Stomach (tissue), 9 donors: ENCODE results near the gene NR2F1. TPM values are rescaled to one million over a fixed set of nuclear protein-coding genes. Genes with fewer than 3 reads are reported as not detected.

Experiments used
- DNase-seq, 2 donors: peaks; one replicate each; pipeline versions ENCODE4 v3.0.0 to v3.0.0-alpha.2; 2013 to 2019
- H3K27ac ChIP-seq, 5 donors: fragments of 200-600 bp in 4 of 5; sonication (generic) in 4 of 5; one replicate each; pipeline ENCODE4 v1.5.1; 2013 to 2019; ENCODE audit warnings: mild to moderate bottlenecking in 1 of 5, moderate library complexity in 1 of 5
- H3K27me3 ChIP-seq, 3 donors: fragments of 200-600 bp; sonication (generic); one replicate each; pipeline ENCODE4 v1.5.1; 2017 to 2019; ENCODE audit warnings: mixed run types in 1 of 3
- H3K36me3 ChIP-seq, 4 donors: fragments of 200-600 bp; sonication (generic); 1 replicate in 3 of 4; 2 replicates in 1 of 4; pipeline ENCODE4 v1.5.1; 2016 to 2019
- H3K4me1 ChIP-seq, 4 donors: fragments of 200-600 bp; sonication (generic); one replicate each; pipeline ENCODE4 v1.5.1; 2016 to 2019
- H3K4me3 ChIP-seq, 4 donors: fragments of 200-600 bp; sonication (generic) in 3 of 4; one replicate each; pipeline ENCODE4 v1.5.1; 2016 to 2019; ENCODE audit warnings: mild to moderate bottlenecking in 1 of 4
- H3K9me3 ChIP-seq, 4 donors: fragments of 200-600 bp; sonication (generic); one replicate each; pipeline ENCODE4 v1.5.1; 2016 to 2019
- CTCF ChIP-seq, 7 experiments: fragments of 450-650 bp in 4 of 7; fragments of 200-600 bp in 3 of 7; sonication (generic) in 3 of 7; IDR thresholded peaks; one replicate each; pipeline ENCODE4 v1.5.1; 2016 to 2019; ENCODE audit warnings: antibody characterized with exemption in 7 of 7, control low read depth in 2 of 7, mild to moderate bottlenecking in 1 of 7
- EP300 ChIP-seq: sonication (generic); formaldehyde crosslinking; IDR thresholded peaks from one replicate; pipeline ENCODE4 v1.6.1; 2017; ENCODE audit warnings: antibody characterized with exemption
- POLR2A ChIP-seq, 4 donors: fragments of 450-650 bp; IDR thresholded peaks; one replicate each; pipeline ENCODE4 v1.6.1; 2016; ENCODE audit warnings: antibody characterized with exemption in 4 of 4, control low read depth in 2 of 4, mild to moderate bottlenecking in 1 of 4, moderate library complexity in 1 of 4
- POLR2AphosphoS5 ChIP-seq, 3 donors: sonication (generic); formaldehyde crosslinking; IDR thresholded peaks; one replicate each; pipeline ENCODE4 v1.6.1; 2016; ENCODE audit warnings: antibody characterized with exemption in 3 of 3
- WGBS, 5 donors: extraction: QIAGEN DNeasy Blood & Tissue Kit in 3 of 5; methylation state at CpG; one replicate each; pipeline versions ENCODE4 v1.1.5 to v1.1.7; 2013 to 2018; 5-methylcytosine and 5-hydroxymethylcytosine counted together
- intact Hi-C: fragments of 100-400 bp; cut with DNase I; formaldehyde crosslinking; loops from one replicate; pipeline ENCODE4 v1.15.1; 2023; ENCODE audit warnings: low total_unique reads
- polyA plus RNA-seq, 3 donors: library from polyadenylated mRNA; stranded (reverse); fragments of 200-250 nt; gene quantifications; one replicate each; pipeline ENCODE4 v1.2.3, GENCODE V29; 2013
- total RNA-seq, 5 donors: library from RNA; depleted of rRNA; stranded (reverse); fragments of >200 nt; gene quantifications; one replicate each; pipeline versions ENCODE4 v1.1.0 to v1.2.3, GENCODE V29; 2014 to 2016
- donor health status: healthy with polysubstance abuse.
- donor health status: Bipolar disorder and iron deficiency.
- donor health status: healthy.

NR2F1 gene
- total and polyA plus RNA-seq, 8 donors = 0.87 to 115 (median 22.4) TPM

DNA sequence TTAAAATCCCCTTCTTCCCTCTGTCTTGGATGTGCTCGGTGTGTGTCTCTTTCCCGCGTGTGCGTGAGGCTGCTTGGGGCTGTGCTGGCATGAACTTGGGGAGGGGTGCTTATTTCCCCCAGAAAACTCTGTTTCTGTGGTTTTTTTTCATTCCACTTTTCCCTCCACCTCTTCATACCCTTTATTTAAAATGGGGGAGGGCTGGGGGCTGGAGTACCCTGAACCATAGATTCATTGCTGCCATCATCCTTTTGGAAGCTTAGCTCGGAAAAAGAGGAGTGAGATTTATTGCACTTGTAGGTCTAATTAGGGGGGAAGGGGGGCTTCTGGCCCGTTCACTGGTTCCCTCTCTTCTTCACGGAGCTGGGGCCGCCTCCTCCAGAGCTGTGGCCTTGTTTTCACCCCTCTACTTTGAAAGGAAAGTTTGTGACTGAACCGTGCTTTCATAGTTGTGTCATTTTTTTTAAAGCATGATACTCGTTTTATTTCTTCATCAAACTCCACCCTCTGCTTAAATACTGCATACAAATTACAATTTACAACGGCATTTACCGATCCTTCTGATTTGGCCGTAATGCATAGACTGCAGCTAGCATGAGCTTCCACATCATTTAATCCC, 2.9 kb downstream of the NR2F1 start:
- intact Hi-C loops = no loop called here
- Histone ChIP-seq H3K4me3 (peak overlapping the region; percentile 52 to 81 (median 62)), H3K27ac (peak overlapping the region in 4 of 5 donors; percentile 71 to 91 (median 81)), H3K9me3 (peaks cover 0 to 10% (median 3%) of the 10 kb centered on the region in 4 donors), H3K4me1 (peaks cover 13 to 41% (median 29%) of the 10 kb centered on the region in 4 donors), H3K36me3 (peaks cover 0 to 9% (median 0%) of the 10 kb centered on the region in 4 donors), H3K27me3 (peaks cover 0 to 92% (median 66%) of the 10 kb centered on the region in 3 donors)
- no peak for TF ChIP-seq EP300
- TF ChIP-seq CTCF (IDR thresholded peaks at IDR 0.05) = no peak
- no peak for TF ChIP-seq POLR2AphosphoS5 (IDR thresholded peaks at IDR 0.05)
- TF ChIP-seq POLR2A (IDR thresholded peaks at IDR 0.05) = no peak
- peak in 1 of 2 donors; percentile 69 for DNase-seq
- WGBS, 5 donors = 20 to 40% (median 21%) methylated on average over 10 to 13 of the region's 13 CpGs

- peak overlapping the region in 4 of 5 donors; percentile 46 to 63 (median 52) for H3K27ac ChIP-seq
- DNase-seq = no peak
- TF ChIP-seq POLR2AphosphoS5 (IDR thresholded peaks at IDR 0.05) (no peak), EP300 (no peak)
- 44 to 68% (median 57%) methylated on average over 11 of the region's 11 CpGs for WGBS, 5 donors
- peaks cover 7 to 44% (median 28%) of the 10 kb centered on the region in 4 donors for H3K4me1 ChIP-seq
- peak overlapping the region; percentile 52 to 81 (median 62) for H3K4me3 ChIP-seq
- H3K9me3 ChIP-seq = peaks cover 0 to 10% (median 3%) of the 10 kb centered on the region in 4 donors
- intact Hi-C loops = no loop called here
- H3K36me3 ChIP-seq = peaks cover 0 to 9% (median 0%) of the 10 kb centered on the region in 4 donors
- H3K27me3 ChIP-seq = peaks cover 0 to 90% (median 56%) of the 10 kb centered on the region in 3 donors
Observed at GRCh38 chr5:93586736-93587596, 3.9 kb downstream of the NR2F1 start.

GRCh38 chr5:93587597-93588351, 4.8 kb downstream of the NR2F1 start:
- Histone ChIP-seq H3K27me3 (peaks cover 0 to 89% (median 48%) of the 10 kb centered on the region in 3 donors), H3K9me3 (peaks cover 0 to 10% (median 3%) of the 10 kb centered on the region in 4 donors), H3K4me1 (peaks cover 6 to 46% (median 26%) of the 10 kb centered on the region in 4 donors), H3K4me3 (peak overlapping the region; percentile 52 to 81 (median 62)), H3K27ac (peak overlapping the region in 4 of 5 donors; percentile 46 to 63 (median 52)), H3K36me3 (peaks cover 0 to 9% (median 0%) of the 10 kb centered on the region in 4 donors)
- intact Hi-C loops = no loop called here
- TF ChIP-seq CTCF (IDR thresholded peaks at IDR 0.05) (no peak), POLR2AphosphoS5 (IDR thresholded peaks at IDR 0.05) (no peak), EP300 (no peak), POLR2A (IDR thresholded peaks at IDR 0.05) (no peak)
- WGBS, 5 donors = 27 to 52% (median 32%) methylated on average over 32 to 59 of the region's 59 CpGs
- DNase-seq = no peak

DNA sequence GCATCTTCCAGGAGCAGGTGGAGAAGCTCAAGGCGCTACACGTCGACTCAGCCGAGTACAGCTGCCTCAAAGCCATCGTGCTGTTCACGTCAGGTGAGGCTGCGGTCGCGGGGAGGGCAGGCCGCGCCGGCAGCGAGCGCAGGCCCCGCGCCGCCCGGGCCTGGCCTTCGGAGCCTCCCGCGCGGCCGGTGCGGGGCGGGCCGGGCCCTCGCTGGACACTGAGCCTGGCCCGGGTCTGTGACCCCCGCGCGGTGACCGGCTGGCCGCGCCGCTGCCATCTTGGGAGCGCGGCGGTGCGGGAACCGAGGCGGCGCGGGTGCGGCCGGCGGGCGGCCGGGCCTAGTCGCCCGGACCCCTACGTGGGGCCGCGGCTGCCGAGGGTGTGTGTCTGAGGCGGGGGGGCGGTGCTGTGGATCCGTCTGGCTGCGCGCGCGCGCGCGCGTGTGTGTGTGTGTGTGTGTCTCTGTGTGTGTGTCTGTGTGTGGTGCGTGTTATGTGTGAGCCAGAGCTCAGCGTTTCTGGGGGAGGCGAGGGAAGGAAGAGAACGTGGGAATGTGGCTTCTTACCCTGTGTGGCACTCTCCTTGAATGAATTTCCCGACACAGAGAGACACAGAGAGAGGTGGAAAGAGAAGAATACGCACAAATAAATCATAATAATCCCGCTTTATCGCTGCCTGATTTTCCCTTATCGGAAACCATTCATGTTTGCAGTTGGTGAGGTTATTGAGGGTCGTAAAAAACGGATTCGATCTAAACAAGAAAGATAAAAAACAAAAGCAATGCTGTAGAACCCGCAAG, 5.5 kb downstream of the NR2F1 start:
- peaks cover 0 to 89% (median 42%) of the 10 kb centered on the region in 3 donors for H3K27me3 ChIP-seq
- WGBS, 5 donors = 29 to 47% (median 38%) methylated on average over 43 to 78 of the region's 78 CpGs
- peak overlapping the region in 4 of 5 donors; percentile 46 to 63 (median 52) for H3K27ac ChIP-seq
- H3K4me1 ChIP-seq = peaks cover 3 to 40% (median 19%) of the 10 kb centered on the region in 4 donors
- H3K9me3 ChIP-seq = peaks cover 0 to 10% (median 3%) of the 10 kb centered on the region in 4 donors
- peak overlapping the region; percentile 52 to 81 (median 62) for H3K4me3 ChIP-seq
- DNase-seq = peak in 1 of 2 donors; percentile 21
- intact Hi-C loops = no loop called here
- peaks cover 0 to 14% (median 5%) of the 10 kb centered on the region in 4 donors for H3K36me3 ChIP-seq
- TF ChIP-seq POLR2AphosphoS5 (IDR thresholded peaks at IDR 0.05) = no peak
- no peak for TF ChIP-seq POLR2A (IDR thresholded peaks at IDR 0.05)
- TF ChIP-seq EP300 = no peak
- TF ChIP-seq CTCF (IDR thresholded peaks at IDR 0.05) = no peak
